Testis (tissue), 3 donors: Measurements from ENCODE around the gene SMAD6. TPM values are rescaled to one million over a fixed set of nuclear protein-coding genes. Genes with fewer than 3 reads are reported as not detected.

Source experiments
- DNase-seq: peaks from one replicate; pipeline ENCODE4 v3.0.0-alpha.2; 2019
- H3K27ac ChIP-seq, 2 donors: fragments of 200-600 bp; sonication (generic); one replicate each; pipeline ENCODE4 v1.5.1; 2019
- H3K27me3 ChIP-seq: fragments of 200-600 bp; sonication (generic); one replicate; pipeline ENCODE4 v1.5.1; 2019
- H3K36me3 ChIP-seq: fragments of 200-600 bp; sonication (generic); one replicate; pipeline ENCODE4 v1.5.1; 2017; ENCODE audit warnings: low read depth; ENCODE audit errors: missing control alignments
- H3K4me1 ChIP-seq: fragments of 200-600 bp; sonication (generic); one replicate; pipeline ENCODE4 v1.5.1; 2019
- H3K4me3 ChIP-seq, 2 donors: fragments of 200-600 bp; sonication (generic); one replicate each; pipeline ENCODE4 v1.5.1; 2017 to 2019
- H3K9me3 ChIP-seq: fragments of 200-600 bp; sonication (generic); one replicate; pipeline ENCODE4 v1.5.1; 2017
- CTCF ChIP-seq, 3 experiments: fragments of 450-650 bp in 2 of 3; fragments of 200-600 bp in 1 of 3; sonication (generic) in 1 of 3; IDR thresholded peaks; one replicate each; pipeline ENCODE4 v1.5.1; 2016 to 2019; ENCODE audit warnings: antibody characterized with exemption in 3 of 3, mild to moderate bottlenecking in 2 of 3, moderate library complexity in 1 of 3
- POLR2A ChIP-seq: fragments of 450-650 bp; IDR thresholded peaks from one replicate; pipeline ENCODE4 v1.6.1; 2017; ENCODE audit warnings: antibody characterized with exemption, mild to moderate bottlenecking, moderate library complexity
- WGBS, 2 donors: methylation state at CpG; one replicate each; pipeline ENCODE4 v1.1.5; 2018; 5-methylcytosine and 5-hydroxymethylcytosine counted together
- intact Hi-C: fragments of 100-400 bp; cut with DNase I; formaldehyde crosslinking; loops from one replicate; pipeline ENCODE4 v1.15.1; 2023; ENCODE audit warnings: low total_unique reads
- polyA plus RNA-seq: library from polyadenylated mRNA; stranded (reverse); fragments of 350-450 nt; fragmentation: Illumina TruSeq; extraction: RNeasy Lipid Tissue Mini Kit (QIAGEN cat#74804); gene quantifications from one replicate; pipeline ENCODE4 v1.2.3, GENCODE V29; 2014; ENCODE audit warnings: low read depth, low replicate concordance; ENCODE audit not compliant: insufficient read depth
- total RNA-seq, 2 donors: library from RNA; depleted of rRNA; stranded (reverse); fragments of >200 nt; gene quantifications; one replicate each; pipeline ENCODE4 v1.2.3, GENCODE V29; 2016

The SMAD6 gene
- total and polyA plus RNA-seq, 3 donors from 2014 or later, result 3.2 to 19.4 (median 17.5) TPM

DNA sequence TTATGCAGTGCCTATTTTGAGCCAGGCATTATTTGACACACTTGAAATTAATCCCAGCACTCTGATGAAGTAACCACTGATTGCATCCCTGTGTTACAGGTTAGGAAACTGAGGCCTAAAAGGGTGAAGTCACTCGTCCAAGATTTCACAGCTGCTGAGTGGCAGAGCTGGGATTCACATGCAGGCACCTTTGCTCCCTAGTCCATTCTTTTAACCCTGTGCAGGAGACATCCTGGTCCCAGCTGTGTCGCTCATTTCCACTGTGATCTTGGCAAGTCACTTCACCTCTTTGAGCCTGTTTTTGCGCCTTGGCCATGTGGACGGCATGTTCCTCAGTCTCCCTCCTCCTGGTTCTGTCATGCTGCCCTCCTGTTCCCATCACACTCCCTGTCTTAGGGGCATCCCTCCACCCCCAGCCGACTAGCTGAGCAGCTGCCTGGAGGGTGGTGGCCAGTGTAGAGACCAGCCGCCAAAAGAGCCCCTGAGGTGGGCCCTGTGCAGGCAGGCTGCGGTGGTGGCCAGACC is 70.6 kb downstream of the SMAD6 start:
- intact Hi-C loops, result loop anchor here (10.0 kb wide), 1 partner anchor 68 kb away; the partner anchor contains the start of gene SMAD6
- H3K27ac ChIP-seq, result peak overlapping the region in 1 of 2 donors; percentile 24
- DNase-seq, result no peak
- H3K36me3 ChIP-seq, result no peaks in the 10 kb centered on the region
- H3K4me1 ChIP-seq, result peaks cover 32% of the 10 kb centered on the region
- no peak overlapping the region for H3K4me3 ChIP-seq
- no peaks in the 10 kb centered on the region for H3K9me3 ChIP-seq
- 52 to 73% methylated on average over 7 of the region's 7 CpGs for WGBS, 2 donors
- TF ChIP-seq POLR2A (no peak), CTCF (IDR thresholded peaks at IDR 0.05) (no peak)
- H3K27me3 ChIP-seq, result no peaks in the 10 kb centered on the region

- peak; percentile 52 for DNase-seq
These were observed 71.3 kb downstream of the SMAD6 start for GRCh38 chr15:66773129-66773873.

GRCh38 chr15:66774001-66774814 is 72.2 kb downstream of the SMAD6 start:
- no peaks in the 10 kb centered on the region for H3K9me3 ChIP-seq
- no peak overlapping the region for H3K4me3 ChIP-seq
- peak; percentile 95 to 98 (median 97) for TF ChIP-seq CTCF (IDR thresholded peaks at IDR 0.05)
- no peak for TF ChIP-seq POLR2A
- 31 to 55% methylated on average over 11 to 19 of the region's 19 CpGs for WGBS, 2 donors
- peak overlapping the region; percentile 17 to 39 for H3K27ac ChIP-seq
- intact Hi-C loops, result loop anchor here (10.0 kb wide), 1 partner anchor 69 kb away; the partner anchor contains the start of gene SMAD6
- H3K27me3 ChIP-seq, result no peaks in the 10 kb centered on the region
- H3K4me1 ChIP-seq, result peaks cover 32% of the 10 kb centered on the region
- no peaks in the 10 kb centered on the region for H3K36me3 ChIP-seq
- peak; percentile 86 for DNase-seq

More at GRCh38 chr15:66773129-66773873, 71.3 kb downstream of the SMAD6 start:
- Histone ChIP-seq H3K4me3 (no peak overlapping the region), H3K9me3 (no peaks in the 10 kb centered on the region), H3K27me3 (no peaks in the 10 kb centered on the region), H3K4me1 (peaks cover 32% of the 10 kb centered on the region), H3K36me3 (no peaks in the 10 kb centered on the region), H3K27ac (peak overlapping the region in 1 of 2 donors; percentile 24)
- no peak for TF ChIP-seq CTCF (IDR thresholded peaks at IDR 0.05)
- TF ChIP-seq POLR2A, result no peak
- WGBS, 2 donors, result 42 to 49% methylated on average over 10 to 12 of the region's 12 CpGs
- intact Hi-C loops, result loop anchor here (10.0 kb wide), 1 partner anchor 68 kb away; the partner anchor contains the start of gene SMAD6

DNA sequence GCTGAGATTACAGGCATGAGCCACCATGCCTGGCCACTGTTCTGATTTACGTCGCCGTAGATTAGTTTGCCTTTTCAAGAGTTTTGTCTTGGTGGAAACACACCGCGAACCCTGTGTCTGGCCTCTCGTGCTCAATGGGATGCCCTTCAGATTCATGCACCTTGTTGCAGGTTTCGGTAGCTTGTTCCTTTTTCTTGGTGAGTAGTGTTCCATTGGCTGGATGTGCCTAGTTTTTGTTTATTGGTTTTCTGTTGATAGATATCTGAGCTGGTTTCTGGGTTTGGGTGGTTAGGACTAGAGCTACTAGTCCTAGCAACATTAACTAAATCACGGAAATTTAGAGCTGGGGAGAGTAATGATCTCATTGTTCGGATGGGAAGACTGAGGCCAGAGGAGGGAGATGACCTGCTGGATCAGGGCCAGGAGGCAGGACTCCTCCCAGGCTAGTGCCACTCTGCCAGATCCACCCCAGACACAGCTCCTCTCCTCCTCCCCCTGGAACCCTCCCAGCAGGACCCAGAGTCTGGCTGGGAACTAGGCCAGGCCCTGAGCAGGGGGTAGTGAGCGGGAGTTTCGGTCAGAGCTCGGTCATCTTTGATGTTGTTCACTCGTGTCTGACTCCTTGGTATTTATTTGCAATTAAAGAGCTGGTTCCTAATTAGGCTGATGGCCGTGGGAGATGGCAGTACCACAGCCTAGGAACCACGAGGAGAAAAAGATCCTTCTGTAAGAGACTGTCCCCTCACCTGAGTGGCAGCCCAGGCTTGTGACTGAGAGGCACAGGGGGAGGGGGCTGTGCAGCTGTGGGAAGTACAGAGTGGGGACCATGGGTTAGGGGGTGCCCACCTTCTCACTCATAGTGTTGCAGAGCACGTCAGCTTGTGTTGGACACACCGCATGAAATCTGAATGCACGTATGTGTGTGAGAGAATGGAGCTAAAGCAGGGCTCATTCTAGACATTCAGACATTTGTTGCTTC is 73.4 kb downstream of the SMAD6 start:
- DNase-seq, result no peak
- Histone ChIP-seq H3K4me1 (peaks cover 30% of the 10 kb centered on the region), H3K4me3 (no peak overlapping the region), H3K9me3 (no peaks in the 10 kb centered on the region), H3K36me3 (no peaks in the 10 kb centered on the region), H3K27me3 (no peaks in the 10 kb centered on the region), H3K27ac (no peak overlapping the region)
- 82 to 85% methylated on average over 18 of the region's 18 CpGs for WGBS, 2 donors
- TF ChIP-seq CTCF (IDR thresholded peaks at IDR 0.05) (no peak), POLR2A (no peak)
- intact Hi-C loops, result loop anchor here (5.0 to 10.0 kb wide), 2 partner anchors 71 to 173 kb away; partner anchors contain the start of gene SMAD6
